GM18517 (cell line): ENCODE results near the gene CD209.

Experiments used
- ATAC-seq: cut with Tn5 transposase; IDR thresholded peaks from one replicate; pipeline ENCODE4 v1.9.1; 2021; ENCODE audit warnings: mild to moderate bottlenecking, moderate library complexity; ENCODE audit not compliant: unreplicated experiment

The CD209 gene

DNA sequence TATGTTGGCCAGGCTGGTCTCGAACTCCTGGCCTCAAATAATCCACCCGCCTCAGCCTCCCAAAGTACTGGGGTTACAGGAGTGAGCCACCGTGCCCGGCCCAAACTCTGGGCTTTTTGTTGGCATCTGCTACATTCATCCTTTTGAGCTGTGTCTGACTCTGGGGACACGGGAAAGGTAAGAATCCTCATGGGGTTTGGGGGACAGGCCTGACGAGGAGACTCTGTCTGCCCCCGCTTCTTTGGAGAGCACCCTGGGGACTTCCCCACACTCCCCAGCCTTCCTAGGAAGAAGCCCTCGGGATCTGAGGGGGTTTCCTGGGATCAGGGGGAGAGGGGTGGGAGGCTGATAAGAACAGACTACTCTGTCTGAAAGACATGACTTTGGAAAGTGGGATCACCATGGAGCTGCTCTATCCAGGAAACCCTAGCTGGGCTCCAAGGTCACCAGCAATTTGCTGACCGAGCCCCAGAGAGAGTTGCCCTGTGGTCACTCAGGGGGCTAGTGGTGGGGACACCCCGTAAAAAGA is 37.3 kb downstream of the CD209 start:
- ATAC-seq: no peak

DNA sequence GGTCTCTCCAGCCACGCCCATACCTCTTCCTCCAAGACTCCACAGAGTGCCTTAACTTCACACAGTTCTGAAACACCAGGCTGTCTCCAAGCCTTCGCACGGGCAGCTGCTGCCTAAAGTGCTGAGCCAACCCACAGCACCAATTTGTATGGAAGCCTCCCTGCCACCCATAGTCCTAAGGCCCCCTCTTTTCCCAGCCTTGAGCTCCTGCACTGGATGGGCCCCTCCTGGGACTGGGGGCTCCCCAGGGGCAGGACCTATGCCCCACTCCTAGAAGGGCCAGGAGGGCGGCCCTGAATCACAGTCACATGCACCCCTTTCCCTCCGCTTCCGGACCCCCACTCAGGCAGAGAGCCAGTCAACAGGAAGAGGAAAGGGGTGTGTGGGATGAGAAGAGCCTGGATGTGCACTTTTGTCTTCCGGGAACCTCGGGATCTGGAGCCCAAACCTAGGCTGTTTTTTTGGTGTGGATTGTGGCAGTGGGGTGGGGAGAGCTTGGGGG is 40.3 kb downstream of the CD209 start:
- no peak for ATAC-seq

DNA sequence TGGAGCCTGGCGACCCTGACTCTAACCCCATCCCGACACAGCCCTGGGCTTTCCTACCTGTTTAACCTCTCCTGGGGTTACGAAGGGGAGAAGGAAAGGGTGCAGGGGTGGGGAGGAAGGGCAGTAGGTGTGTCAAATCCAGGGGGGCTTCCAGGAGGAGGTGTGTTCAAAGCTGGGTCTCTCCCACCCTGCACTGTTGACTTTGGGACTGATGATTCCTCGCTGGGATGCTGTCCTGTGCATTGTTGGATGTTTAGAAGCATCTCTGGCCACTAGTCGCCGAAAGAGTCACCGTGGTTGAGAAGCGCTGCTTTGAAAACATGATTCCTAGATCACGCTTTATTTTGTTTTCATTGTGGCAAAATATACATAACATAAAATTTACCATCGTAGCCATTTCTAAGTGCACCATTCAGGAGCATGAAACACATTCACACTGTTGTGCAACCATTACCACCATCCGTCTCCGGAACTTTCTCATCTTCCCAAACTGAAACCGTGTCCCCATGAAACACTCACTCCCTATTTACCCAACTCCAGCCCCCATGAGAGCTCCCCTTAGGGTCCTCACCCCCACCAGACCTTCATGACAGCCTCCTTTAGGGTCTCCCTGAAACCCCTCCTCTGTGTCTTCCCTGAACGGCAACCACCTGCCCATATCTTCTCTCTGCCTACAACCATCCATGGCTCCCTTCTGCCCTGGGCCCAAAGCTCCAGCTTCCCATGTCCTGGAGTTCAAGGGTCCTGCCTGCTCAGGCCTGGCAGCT is 41.0 kb downstream of the CD209 start:
- no peak for ATAC-seq

DNA sequence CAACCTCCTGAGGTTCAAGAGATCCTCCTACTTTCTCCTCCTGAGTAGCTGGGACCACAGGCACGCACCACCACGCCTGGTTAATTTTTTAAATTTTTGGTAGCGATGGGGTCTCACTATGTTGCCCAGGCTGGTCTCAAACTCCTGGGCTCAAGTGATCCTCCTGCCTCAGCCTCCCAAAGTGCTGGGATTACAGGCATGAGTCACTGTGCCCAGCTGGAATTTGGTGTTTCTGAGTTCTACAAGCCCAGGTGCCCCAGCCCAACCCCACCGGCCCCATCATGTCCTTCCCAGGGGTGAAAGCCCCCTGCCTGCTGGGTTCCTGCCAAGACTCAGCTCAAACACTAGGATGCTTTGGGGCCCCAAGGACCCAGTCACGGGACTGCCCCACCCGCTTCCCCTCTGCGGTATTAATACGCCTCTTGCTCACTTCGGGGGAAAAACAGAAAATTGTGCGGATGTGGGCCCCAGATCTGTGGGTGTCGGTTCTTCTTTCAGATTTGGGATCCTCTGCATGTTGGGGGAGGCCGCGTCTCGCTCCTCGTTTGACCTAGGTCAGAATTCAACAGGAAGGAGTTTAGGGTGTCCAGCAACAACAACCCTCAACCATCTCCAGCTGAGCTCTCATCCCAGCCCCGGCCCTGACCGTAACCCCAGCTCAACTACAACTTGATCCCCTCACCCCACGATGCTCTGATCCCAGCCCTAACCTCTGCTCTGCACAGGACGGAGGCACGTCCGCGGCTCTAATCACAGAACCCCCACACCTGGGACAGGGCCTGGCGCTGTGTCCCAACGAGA is 41.7 kb downstream of the CD209 start:
- ATAC-seq: peak; percentile 41

DNA sequence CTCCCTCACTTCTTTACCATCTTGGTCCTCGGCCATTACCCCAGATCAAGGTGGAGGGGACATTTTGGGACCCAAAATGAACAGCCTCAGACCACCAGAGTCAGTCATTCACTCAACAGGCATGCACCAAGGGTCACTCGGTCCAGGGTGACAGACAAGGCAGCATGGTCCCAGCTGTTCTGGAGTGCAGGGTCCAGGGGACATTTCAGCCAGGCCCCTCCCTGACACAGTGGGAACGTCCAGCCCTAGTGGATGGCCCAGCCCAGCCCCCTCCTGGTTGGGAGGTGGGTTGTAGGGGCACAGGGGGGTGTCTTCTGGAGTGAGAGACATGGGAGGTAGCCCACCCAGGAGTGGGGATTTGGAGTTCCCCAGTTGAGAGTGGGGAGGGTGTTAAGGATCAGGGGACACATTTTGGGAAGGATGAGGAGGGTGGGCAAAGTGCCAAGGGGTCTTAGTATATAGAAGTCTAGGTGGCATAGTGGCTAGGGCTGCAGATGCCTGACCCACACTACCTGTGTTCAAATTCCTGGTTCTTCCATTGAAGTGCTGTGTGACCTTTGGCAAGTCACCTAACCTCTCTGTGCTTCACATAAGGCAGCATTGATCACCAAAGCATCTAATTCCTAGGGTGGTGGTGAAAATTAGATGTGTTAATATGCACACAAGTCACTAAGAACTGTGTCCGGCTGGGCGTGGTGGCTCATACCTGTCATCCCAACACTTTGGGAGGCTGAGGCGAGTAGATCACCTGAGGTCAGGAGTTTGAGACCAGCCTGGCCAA is 42.9 kb downstream of the CD209 start:
- no peak for ATAC-seq

DNA sequence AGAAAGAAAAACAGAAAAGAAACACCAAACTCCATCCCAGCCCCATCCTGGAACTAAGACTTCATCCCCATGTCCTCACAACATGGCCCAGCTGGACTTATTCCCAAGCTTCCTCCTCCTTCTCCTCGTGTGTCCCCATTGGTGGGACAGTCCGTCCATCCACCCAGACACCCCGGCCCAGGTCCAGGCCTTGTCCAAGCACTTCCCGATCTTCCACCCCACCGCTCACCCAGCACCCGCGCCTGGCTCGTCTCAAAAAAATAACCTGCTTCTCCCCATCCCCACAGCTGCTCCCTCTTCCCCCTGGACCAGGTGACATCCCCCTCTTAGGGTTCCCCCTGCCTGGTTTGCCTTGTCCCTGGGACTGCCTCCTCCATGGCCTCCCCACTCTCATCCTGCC is 44.0 kb downstream of the CD209 start:
- no peak for ATAC-seq

DNA sequence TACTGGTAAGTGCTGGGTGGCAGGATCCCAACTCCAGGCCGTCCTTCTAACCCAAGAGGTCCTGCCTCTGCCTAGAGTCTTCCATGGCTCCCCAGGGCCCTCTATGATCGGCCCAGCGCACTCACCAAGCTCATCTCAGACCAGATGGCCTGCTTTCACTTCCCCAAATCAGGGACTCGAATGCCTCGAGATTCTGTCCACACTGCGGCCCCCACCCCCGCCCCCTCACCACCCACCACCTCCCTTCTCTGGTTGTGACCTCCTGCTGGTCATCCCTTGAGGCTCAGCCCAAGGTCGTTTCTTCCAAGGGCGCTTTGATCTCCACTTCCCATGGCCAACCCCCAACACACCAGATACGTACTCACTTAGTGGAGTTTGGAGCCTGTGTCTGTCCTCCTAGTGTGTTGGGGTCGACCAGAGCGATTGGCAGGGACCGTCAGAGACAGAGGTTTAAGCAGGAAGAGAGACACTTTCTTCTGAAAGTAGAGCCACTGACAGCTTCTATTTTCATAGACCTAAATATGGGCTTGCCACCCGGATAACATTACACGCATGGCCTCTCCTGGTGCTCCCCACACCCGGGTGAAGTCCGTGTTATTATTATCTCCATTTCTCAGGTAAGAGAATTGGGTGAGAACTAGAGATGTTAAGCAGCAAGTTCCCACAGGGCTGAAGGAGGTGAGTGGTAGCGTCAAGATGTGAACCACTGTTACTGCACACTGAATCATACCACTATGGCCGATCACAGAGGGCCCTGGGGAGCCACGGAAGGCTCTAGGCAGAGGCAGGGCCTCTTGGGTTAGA is 45.5 kb downstream of the CD209 start, which contains the start of gene FCER2:
TSS of gene FCER2 (minus strand) at position 478 of the 804 bp plus-strand sequence. CDS start 2,371 bp downstream, outside the sequence.
- ATAC-seq: peak; percentile 68

DNA sequence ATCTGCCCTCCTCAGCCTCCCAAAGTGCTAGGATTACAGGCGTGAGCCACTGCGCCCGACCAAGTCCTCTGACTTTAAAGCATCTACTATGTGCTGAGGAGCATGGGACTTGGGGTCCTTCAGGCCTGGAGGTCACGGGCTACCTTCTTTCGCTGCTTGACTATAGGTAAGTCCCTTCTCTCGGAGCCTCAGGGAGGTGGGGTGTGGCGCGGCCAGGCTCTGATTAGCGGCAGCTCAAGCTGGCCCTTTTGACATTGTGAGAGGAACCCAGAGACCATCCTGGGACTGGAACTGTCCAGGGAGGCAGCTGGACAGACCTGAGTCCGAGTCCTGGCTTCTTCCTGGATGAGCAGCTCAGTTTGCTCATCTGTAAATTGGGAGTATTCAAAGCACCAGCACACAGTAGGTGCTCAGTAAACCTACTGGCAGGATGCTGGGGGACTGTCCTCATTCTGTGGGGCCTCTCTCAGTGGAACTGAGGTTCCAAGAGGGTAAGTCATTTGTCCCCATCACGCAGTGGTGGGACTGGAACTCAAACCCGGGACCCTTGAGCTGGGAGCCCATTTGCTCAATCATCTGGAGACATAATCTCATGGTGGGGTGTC is 46.2 kb downstream of the CD209 start:
- no peak for ATAC-seq

DNA sequence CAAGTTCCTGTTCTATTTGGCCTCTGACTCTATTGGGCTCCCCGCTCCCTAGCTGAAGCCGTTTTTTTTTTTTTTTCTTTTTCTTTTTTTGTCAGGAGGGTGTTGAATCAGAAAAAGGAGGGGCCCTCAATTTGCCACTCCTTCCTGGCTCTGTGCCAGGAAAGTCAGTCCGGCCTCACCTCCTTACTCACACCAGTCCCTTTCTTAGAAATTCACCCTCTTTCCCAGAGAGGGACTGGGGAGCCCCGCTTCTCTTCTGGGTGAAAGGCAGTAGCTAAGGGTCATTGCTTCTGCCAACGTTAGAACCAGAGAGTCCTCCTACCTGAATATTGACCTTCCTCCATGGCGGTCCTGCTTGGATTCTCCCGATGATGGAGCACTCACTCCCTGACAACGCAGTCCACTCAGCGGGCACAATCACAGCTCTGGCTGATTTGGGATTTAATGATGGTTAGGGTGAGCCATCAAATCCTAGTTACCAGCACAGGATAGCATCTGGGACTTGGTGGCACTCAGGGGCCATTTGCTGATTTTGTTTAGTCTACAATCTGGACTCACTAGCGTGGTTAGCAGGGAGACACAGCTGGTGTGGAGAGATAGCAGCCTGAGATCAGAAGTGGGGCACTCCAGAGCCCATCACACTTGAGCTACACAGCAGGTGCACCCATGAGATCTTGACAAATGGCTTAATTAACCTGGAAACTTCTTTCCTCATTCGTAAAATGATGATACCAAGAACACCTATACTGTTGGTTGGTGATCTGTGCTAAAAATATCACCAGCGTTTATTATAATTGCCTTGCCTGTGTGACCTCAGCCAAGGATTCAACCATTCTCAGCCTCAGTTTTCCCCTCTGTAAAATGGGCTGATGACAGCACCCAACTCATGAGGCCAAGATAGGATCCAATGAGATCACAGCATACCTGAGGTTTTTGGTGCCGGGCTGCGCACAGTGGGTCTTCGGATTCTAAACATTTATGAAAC is 47.6 kb downstream of the CD209 start:
- no peak for ATAC-seq

DNA sequence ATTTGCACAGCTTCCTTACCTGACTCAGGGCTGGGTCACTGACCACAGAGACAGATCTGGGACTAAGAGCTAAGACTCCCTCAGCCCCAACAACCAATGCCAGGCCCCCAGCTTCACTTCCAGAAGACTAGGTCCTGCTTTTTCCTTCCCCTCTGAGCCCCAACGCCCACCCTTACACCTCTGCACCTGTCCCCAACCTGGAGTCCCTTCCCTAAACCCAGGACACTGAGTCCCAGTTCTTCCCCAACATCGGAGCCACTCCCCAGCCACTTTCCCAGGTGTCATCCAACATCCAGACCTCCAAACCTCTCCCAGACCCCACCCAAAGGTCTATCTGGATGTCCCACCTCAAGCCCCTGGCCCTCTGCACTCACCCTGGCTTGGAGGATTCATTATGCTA is 48.3 kb downstream of the CD209 start:
- ATAC-seq: no peak

DNA sequence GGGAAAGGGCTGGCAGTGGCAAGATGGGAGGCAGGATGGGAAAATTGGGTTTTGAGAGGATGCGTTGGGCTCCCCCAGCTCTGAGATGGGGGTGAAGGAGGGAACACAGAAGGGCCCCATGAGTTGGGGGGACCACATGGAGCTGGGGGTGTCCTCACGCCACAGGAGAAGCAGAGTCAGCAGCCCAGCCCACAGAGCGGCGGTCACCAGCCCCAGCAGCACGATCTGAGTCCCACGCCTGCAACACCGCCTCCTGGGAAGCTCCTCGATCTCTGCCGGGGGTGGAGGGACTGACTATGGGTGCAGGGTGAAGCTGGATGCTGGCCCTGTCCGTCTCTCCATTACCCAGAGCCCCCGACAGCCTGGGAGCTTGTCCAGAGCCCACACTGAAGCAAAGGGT is 48.8 kb downstream of the CD209 start:
- no peak for ATAC-seq

DNA sequence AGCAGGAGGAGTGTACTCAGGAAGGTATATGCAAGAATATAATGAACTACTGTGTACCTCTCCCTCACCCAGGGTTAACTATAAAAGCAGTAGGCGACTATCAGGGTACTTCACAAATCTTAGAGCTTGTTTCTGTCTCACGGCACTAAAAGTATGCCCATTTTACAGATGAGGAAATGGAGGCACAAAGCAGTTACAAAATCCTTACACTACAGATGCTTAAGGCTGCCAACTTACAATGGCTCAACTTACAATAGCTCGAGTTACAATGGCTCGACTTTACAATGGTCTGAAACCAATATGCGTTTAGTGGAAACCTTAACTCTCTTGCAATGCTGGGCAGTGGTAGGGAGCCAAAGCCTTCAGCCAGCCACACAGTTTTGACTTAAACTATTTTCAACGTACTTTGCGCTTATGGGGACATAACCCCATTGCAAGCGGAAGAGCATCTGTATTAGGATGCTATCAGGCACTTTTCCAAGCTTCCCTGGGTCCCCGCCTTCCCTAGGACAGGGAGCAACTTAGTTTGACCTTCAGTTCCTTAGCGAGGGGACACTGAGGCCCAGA is 49.5 kb downstream of the CD209 start:
- no peak for ATAC-seq

DNA sequence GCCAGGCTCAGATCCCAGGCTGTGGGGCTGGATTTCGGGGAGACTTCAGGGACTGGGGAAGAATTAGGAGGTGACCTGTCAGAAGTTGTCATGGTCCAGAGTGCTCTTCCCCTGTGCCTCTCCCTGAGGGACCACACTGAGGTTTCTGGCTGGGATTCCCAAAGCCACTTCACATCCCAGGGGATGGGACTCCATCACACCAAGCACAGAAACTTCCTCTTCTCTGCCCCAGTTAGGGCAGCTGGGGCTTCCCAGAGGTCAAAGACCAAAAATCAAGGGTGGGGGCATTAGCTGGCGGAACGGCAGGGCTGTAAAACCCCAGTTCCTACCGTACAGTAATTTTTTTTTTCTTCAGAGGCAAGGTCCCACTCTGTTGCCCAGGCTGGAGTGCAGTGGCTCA is 52.8 kb downstream of the CD209 start:
- no peak for ATAC-seq

DNA sequence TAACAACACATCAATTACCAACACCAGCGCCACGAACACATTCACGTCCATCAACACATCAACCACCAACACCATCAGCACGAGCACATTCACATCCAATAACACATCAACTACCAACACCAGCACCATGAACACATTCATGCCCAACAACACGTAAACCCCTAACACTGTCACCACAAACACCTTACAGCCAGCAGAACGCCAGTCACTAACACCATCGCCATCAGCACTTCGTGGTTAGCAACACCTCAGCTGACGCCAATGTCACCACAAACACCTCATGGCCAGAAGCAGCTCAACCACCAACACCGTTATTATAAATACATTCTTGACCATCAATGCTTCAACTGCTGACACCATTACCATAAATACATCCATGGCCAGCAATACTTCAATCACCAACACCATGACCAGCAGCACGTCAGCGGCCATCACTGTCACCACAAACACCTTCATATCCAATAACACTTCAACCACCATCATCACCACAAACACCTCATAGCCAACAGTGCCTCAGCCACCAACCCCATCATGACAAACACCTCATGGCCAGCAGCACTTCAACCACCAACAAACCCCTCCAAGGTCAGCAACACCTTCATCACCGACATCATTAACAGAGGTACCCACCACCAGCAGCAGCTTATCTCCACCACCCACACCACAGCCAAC is 54.8 kb downstream of the CD209 start:
- no peak for ATAC-seq

DNA sequence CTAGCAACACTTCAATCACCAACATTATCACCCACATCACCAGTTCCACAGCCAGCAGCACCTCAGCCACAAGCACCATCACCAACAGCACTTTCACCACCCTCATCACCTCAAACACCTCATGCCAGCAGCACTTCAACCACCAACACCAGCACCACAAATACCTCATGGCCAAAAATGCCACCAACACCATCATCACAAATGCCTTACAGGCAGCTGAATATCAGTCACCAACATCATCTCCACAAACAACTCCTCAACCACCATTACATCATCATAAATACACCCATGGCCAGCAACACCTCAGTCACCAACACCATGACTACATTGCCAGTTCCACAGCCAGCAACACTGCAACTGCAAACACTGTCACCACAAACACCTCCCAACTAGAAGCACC is 55.8 kb downstream of the CD209 start:
- ATAC-seq: no peak

DNA sequence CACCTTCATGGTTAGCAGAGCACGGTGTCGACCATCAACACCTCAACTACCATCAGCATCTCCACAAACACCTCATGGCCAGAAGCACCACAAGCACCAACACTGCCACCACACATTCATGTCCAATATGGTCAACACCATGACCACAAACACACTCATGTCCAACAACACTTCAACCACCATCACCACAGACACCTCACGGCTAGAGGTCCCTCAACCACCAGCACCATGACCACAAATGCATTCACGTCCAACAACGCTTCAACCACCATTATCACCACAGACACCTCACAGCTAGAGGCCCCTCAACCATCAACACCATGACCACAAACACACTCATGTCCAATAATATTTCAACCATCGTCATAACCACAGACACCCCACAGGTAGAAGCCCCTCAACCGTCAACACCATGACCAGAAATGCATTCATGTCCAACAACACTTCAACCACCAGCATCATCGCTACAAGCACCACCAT is 56.5 kb downstream of the CD209 start:
- ATAC-seq: no peak
